ENCODE measurements around the gene TMEM60. TPM values are rescaled to one million over a fixed set of nuclear protein-coding genes. Genes with fewer than 3 reads are reported as not detected.

Gene TMEM60
- total and polyA plus RNA-seq, 4 donors, result 4.9 to 16.7 (median 9.8) TPM

GRCh38 chr7:77831953-77832352, 33.7 kb upstream of the TMEM60 start:
- H3K4me3 ChIP-seq (ENCODE audit: low read depth in 1 of 3, low read length in 3 of 3), result no peak overlapping the region
- H3K9me3 ChIP-seq (ENCODE audit: control insufficient read depth in 4 of 4, low read length in 3 of 4), result no peaks in the 10 kb centered on the region
- H3K9ac ChIP-seq (ENCODE audit: low read depth in 1 of 2, low read length in 2 of 2), result no peak overlapping the region
- no peak for DNase-seq (ENCODE audit: low spot score)
- no peaks in the 10 kb centered on the region for H3K27me3 ChIP-seq (ENCODE audit: control insufficient read depth in 4 of 4, insufficient read depth in 4 of 4, low read length in 3 of 4)
- 86% methylated on average over 1 of the region's 1 CpG for WGBS
- TF ChIP-seq FOXA2 (IDR thresholded peaks at IDR 0.05) (no peak), FOXA1 (IDR thresholded peaks at IDR 0.05) (no peak), TAF1 (conservative IDR thresholded peaks at IDR 0.05) (no peak), EGR1 (IDR thresholded peaks at IDR 0.05; ENCODE audit: low read depth in 2 of 2) (no peak), MAX (IDR thresholded peaks at IDR 0.05) (no peak), YY1 (IDR thresholded peaks at IDR 0.05) (no peak), HNF4G (IDR thresholded peaks at IDR 0.05) (no peak), JUND (IDR thresholded peaks at IDR 0.05) (no peak), SP1 (IDR thresholded peaks at IDR 0.05) (no peak), RXRA (IDR thresholded peaks at IDR 0.05) (no peak), RAD21 (IDR thresholded peaks at IDR 0.05) (no peak), HNF4A (conservative IDR thresholded peaks at IDR 0.05) (no peak), NR2F2 (IDR thresholded peaks at IDR 0.05) (no peak), GABPA (IDR thresholded peaks at IDR 0.05 in 1 of 2, conservative IDR thresholded peaks at IDR 0.05 in 1 of 2) (no peak), ATF3 (IDR thresholded peaks at IDR 0.05) (no peak)
- TF ChIP-seq, protein P1, sequence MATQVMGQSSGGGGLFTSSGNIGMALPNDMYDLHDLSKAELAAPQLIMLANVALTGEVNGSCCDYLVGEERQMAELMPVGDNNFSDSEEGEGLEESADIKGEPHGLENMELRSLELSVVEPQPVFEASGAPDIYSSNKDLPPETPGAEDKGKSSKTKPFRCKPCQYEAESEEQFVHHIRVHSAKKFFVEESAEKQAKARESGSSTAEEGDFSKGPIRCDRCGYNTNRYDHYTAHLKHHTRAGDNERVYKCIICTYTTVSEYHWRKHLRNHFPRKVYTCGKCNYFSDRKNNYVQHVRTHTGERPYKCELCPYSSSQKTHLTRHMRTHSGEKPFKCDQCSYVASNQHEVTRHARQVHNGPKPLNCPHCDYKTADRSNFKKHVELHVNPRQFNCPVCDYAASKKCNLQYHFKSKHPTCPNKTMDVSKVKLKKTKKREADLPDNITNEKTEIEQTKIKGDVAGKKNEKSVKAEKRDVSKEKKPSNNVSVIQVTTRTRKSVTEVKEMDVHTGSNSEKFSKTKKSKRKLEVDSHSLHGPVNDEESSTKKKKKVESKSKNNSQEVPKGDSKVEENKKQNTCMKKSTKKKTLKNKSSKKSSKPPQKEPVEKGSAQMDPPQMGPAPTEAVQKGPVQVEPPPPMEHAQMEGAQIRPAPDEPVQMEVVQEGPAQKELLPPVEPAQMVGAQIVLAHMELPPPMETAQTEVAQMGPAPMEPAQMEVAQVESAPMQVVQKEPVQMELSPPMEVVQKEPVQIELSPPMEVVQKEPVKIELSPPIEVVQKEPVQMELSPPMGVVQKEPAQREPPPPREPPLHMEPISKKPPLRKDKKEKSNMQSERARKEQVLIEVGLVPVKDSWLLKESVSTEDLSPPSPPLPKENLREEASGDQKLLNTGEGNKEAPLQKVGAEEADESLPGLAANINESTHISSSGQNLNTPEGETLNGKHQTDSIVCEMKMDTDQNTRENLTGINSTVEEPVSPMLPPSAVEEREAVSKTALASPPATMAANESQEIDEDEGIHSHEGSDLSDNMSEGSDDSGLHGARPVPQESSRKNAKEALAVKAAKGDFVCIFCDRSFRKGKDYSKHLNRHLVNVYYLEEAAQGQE (IDR thresholded peaks at IDR 0.05), result no peak
- TF ChIP-seq, protein P2, sequence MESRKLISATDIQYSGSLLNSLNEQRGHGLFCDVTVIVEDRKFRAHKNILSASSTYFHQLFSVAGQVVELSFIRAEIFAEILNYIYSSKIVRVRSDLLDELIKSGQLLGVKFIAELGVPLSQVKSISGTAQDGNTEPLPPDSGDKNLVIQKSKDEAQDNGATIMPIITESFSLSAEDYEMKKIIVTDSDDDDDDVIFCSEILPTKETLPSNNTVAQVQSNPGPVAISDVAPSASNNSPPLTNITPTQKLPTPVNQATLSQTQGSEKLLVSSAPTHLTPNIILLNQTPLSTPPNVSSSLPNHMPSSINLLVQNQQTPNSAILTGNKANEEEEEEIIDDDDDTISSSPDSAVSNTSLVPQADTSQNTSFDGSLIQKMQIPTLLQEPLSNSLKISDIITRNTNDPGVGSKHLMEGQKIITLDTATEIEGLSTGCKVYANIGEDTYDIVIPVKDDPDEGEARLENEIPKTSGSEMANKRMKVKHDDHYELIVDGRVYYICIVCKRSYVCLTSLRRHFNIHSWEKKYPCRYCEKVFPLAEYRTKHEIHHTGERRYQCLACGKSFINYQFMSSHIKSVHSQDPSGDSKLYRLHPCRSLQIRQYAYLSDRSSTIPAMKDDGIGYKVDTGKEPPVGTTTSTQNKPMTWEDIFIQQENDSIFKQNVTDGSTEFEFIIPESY (IDR thresholded peaks at IDR 0.05), result no peak
- TF ChIP-seq, protein P3, sequence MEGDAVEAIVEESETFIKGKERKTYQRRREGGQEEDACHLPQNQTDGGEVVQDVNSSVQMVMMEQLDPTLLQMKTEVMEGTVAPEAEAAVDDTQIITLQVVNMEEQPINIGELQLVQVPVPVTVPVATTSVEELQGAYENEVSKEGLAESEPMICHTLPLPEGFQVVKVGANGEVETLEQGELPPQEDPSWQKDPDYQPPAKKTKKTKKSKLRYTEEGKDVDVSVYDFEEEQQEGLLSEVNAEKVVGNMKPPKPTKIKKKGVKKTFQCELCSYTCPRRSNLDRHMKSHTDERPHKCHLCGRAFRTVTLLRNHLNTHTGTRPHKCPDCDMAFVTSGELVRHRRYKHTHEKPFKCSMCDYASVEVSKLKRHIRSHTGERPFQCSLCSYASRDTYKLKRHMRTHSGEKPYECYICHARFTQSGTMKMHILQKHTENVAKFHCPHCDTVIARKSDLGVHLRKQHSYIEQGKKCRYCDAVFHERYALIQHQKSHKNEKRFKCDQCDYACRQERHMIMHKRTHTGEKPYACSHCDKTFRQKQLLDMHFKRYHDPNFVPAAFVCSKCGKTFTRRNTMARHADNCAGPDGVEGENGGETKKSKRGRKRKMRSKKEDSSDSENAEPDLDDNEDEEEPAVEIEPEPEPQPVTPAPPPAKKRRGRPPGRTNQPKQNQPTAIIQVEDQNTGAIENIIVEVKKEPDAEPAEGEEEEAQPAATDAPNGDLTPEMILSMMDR (IDR thresholded peaks at IDR 0.05; ENCODE audit: low read depth, low read length, missing input control), result no peak
- no peak overlapping the region for H3K27ac ChIP-seq (ENCODE audit: low read depth in 1 of 2, low read length in 2 of 2)
- H3K36me3 ChIP-seq (ENCODE audit: control insufficient read depth in 4 of 4, insufficient read depth in 3 of 4, low read depth in 1 of 4, low read length in 3 of 4), result no peaks in the 10 kb centered on the region
- H3K4me1 ChIP-seq (ENCODE audit: control insufficient read depth in 4 of 4, insufficient read depth in 4 of 4, low read length in 3 of 4), result peaks cover 0 to 3% (median 0%) of the 10 kb centered on the region in 4 donors
